Esophagus squamous epithelium (tissue), 5 donors: ENCODE data around the gene ESRP2. TPM values are rescaled to one million over a fixed set of nuclear protein-coding genes. Genes with fewer than 3 reads are reported as not detected.
A peak's percentile ranks its signal among the peaks of the same experiment; 100 is the strongest.

Experiments used
- DNase-seq: peaks from one replicate; lab custom pipeline; 2025; lab: John Stamatoyannopoulos, UW
- H3K27ac ChIP-seq, 4 donors: fragments of 200-600 bp; sonication (generic); one replicate each; pipeline ENCODE4 v1.5.1; 2016 to 2019; ENCODE audit warnings: mild to moderate bottlenecking in 1 of 4
- H3K27me3 ChIP-seq, 4 donors: fragments of 200-600 bp; sonication (generic); 1 replicate in 3 of 4; 2 replicates in 1 of 4; pipeline versions ENCODE4 v1.5.1 to v1.6.0; 2017 to 2021; ENCODE audit warnings: antibody characterized with exemption in 1 of 4
- H3K36me3 ChIP-seq, 3 donors: fragments of 200-600 bp; sonication (generic); one replicate each; pipeline ENCODE4 v1.5.1; 2016 to 2019
- H3K4me1 ChIP-seq, 3 donors: fragments of 200-600 bp; sonication (generic); one replicate each; pipeline ENCODE4 v1.5.1; 2017 to 2019
- H3K4me3 ChIP-seq, 4 donors: fragments of 200-600 bp; sonication (generic); 1 replicate in 3 of 4; 2 replicates in 1 of 4; pipeline ENCODE4 v1.5.1; 2016 to 2019; ENCODE audit warnings: mild to moderate bottlenecking in 2 of 4, moderate library complexity in 1 of 4
- H3K9me3 ChIP-seq, 3 donors: fragments of 200-600 bp; sonication (generic); one replicate each; pipeline ENCODE4 v1.5.1; 2016 to 2019
- POLR2A ChIP-seq, 4 donors: fragments of 450-650 bp; IDR thresholded peaks; one replicate each; pipeline ENCODE4 v1.6.1; 2017; ENCODE audit warnings: antibody characterized with exemption in 4 of 4, mild to moderate bottlenecking in 4 of 4, moderate library complexity in 3 of 4
- WGBS, 2 donors: methylation state at CpG; one replicate each; pipeline ENCODE4 v1.1.5; 2018; 5-methylcytosine and 5-hydroxymethylcytosine counted together
- intact Hi-C: fragments of 100-400 bp; cut with DNase I; formaldehyde crosslinking; loops from one replicate; pipeline ENCODE4 v1.15.0; 2022
- total RNA-seq, 4 donors: library from RNA; depleted of rRNA; stranded (reverse); fragments of >200 nt; gene quantifications; one replicate each; pipeline ENCODE4 v1.1.0, GENCODE V29; 2016
- TF ChIP-seq, protein P1 (sequence below), 6 experiments: fragments of 450-650 bp in 4 of 6; fragments of 200-600 bp in 2 of 6; sonication (generic) in 2 of 6; IDR thresholded peaks; one replicate each; pipeline ENCODE4 v1.5.1; 2016 to 2019; ENCODE audit warnings: antibody characterized with exemption in 6 of 6, mild to moderate bottlenecking in 4 of 6, moderate library complexity in 4 of 6
- donor health status: DM: yes; HTN: yes; CAD: no.

Gene ESRP2
- total RNA-seq, 4 donors from 2014 or later: 44.6 to 137 (median 118) TPM

GRCh38 chr16:68233085-68233834, 2.7 kb downstream of the ESRP2 start:
- Histone ChIP-seq H3K27ac (peak overlapping the region; percentile 89 to 98 (median 94)), H3K27me3 (no peaks in the 10 kb centered on the region), H3K9me3 (no peaks in the 10 kb centered on the region), H3K36me3 (peaks cover 18 to 52% (median 19%) of the 10 kb centered on the region in 3 donors), H3K4me1 (peaks cover 12 to 76% (median 12%) of the 10 kb centered on the region in 3 donors), H3K4me3 (peak overlapping the region; percentile 62 to 76 (median 70))
- DNase-seq: no peak
- TF ChIP-seq POLR2A (IDR thresholded peaks at IDR 0.05): no peak
- intact Hi-C loops: loop anchor here (10.0 kb wide), 1 partner anchor 148 kb away; the partner anchor contains the start of gene NFATC3
- WGBS, 2 donors: 72 to 78% methylated on average over 3 to 4 of the region's 5 CpGs

DNA sequence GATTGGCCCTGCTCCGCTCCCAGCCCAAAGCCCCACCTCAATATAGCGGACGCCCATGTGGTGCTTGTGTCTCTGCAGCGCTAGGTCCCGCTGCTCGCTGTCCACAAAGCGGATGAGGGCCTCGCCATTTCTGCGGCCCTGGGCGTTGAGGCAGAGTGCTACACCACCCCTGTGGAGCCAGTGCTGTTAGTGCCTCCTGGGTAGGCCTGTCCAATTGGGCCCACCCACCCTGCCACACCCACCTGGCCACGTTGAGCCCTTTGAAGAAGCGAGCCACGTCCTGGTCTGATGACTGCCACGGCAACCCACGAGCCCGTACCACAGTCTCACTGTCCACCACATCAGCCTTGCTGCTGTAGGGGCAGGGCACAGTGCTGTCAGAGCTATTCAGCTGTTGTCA, 3.6 kb downstream of the ESRP2 start:
- Histone ChIP-seq H3K4me3 (no peak overlapping the region), H3K27ac (peak overlapping the region in 3 of 4 donors; percentile 39 to 98 (median 94)), H3K9me3 (no peaks in the 10 kb centered on the region), H3K27me3 (no peaks in the 10 kb centered on the region), H3K36me3 (peaks cover 18 to 61% (median 23%) of the 10 kb centered on the region in 3 donors), H3K4me1 (peaks cover 8 to 78% (median 10%) of the 10 kb centered on the region in 3 donors)
- TF ChIP-seq, protein P1, sequence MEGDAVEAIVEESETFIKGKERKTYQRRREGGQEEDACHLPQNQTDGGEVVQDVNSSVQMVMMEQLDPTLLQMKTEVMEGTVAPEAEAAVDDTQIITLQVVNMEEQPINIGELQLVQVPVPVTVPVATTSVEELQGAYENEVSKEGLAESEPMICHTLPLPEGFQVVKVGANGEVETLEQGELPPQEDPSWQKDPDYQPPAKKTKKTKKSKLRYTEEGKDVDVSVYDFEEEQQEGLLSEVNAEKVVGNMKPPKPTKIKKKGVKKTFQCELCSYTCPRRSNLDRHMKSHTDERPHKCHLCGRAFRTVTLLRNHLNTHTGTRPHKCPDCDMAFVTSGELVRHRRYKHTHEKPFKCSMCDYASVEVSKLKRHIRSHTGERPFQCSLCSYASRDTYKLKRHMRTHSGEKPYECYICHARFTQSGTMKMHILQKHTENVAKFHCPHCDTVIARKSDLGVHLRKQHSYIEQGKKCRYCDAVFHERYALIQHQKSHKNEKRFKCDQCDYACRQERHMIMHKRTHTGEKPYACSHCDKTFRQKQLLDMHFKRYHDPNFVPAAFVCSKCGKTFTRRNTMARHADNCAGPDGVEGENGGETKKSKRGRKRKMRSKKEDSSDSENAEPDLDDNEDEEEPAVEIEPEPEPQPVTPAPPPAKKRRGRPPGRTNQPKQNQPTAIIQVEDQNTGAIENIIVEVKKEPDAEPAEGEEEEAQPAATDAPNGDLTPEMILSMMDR (IDR thresholded peaks at IDR 0.05): no peak
- no peak for TF ChIP-seq POLR2A (IDR thresholded peaks at IDR 0.05)
- intact Hi-C loops: loop anchor here (10.0 kb wide), 1 partner anchor 148 kb away; the partner anchor contains the start of gene NFATC3
- no peak for DNase-seq
- no CpG with 5 or more reads among the region's 16 CpGs for WGBS, 2 donors

GRCh38 chr16:68231384-68232136, 4.4 kb downstream of the ESRP2 start:
- H3K4me3 ChIP-seq: no peak overlapping the region
- H3K27ac ChIP-seq: no peak overlapping the region
- TF ChIP-seq POLR2A (IDR thresholded peaks at IDR 0.05): no peak
- TF ChIP-seq, protein P1 (IDR thresholded peaks at IDR 0.05): no peak
- DNase-seq: no peak
- H3K4me1 ChIP-seq: peaks cover 4 to 73% (median 6%) of the 10 kb centered on the region in 3 donors
- intact Hi-C loops: loop anchor here (10.0 kb wide), 1 partner anchor 147 kb away; the partner anchor contains the start of gene NFATC3
- WGBS, 2 donors: 80 to 84% methylated on average over 1 to 10 of the region's 26 CpGs
- H3K36me3 ChIP-seq: peaks cover 18 to 68% (median 23%) of the 10 kb centered on the region in 3 donors
- no peaks in the 10 kb centered on the region for H3K9me3 ChIP-seq
- no peaks in the 10 kb centered on the region for H3K27me3 ChIP-seq

GRCh38 chr16:68230956-68231355, 5.0 kb downstream of the ESRP2 start:
- DNase-seq: no peak

GRCh38 chr16:68230176-68230571, 5.8 kb downstream of the ESRP2 start:
- no peak overlapping the region for H3K4me3 ChIP-seq
- H3K27me3 ChIP-seq: no peaks in the 10 kb centered on the region
- no peaks in the 10 kb centered on the region for H3K9me3 ChIP-seq
- peaks cover 0 to 61% (median 0%) of the 10 kb centered on the region in 3 donors for H3K4me1 ChIP-seq
- H3K36me3 ChIP-seq: peaks cover 18 to 75% (median 23%) of the 10 kb centered on the region in 3 donors
- intact Hi-C loops: loop anchor here (10.0 kb wide), 1 partner anchor 145 kb away; the partner anchor contains the start of gene NFATC3
- 70 to 100% methylated on average over 2 to 3 of the region's 9 CpGs for WGBS, 2 donors
- TF ChIP-seq, protein P1 (IDR thresholded peaks at IDR 0.05): no peak
- no peak for TF ChIP-seq POLR2A (IDR thresholded peaks at IDR 0.05)
- DNase-seq: no peak
- no peak overlapping the region for H3K27ac ChIP-seq

More at GRCh38 chr16:68230956-68231355, 5.0 kb downstream of the ESRP2 start:
- Histone ChIP-seq H3K4me3 (no peak overlapping the region), H3K27ac (no peak overlapping the region), H3K27me3 (no peaks in the 10 kb centered on the region), H3K36me3 (peaks cover 18 to 74% (median 23%) of the 10 kb centered on the region in 3 donors), H3K4me1 (peaks cover 0 to 67% (median under 1%) of the 10 kb centered on the region in 3 donors), H3K9me3 (no peaks in the 10 kb centered on the region)
- no peak for TF ChIP-seq POLR2A (IDR thresholded peaks at IDR 0.05)
- TF ChIP-seq, protein P1 (IDR thresholded peaks at IDR 0.05): no peak
- intact Hi-C loops: loop anchor here (10.0 kb wide), 1 partner anchor 146 kb away; the partner anchor contains the start of gene NFATC3
- WGBS, 2 donors: 89 to 94% methylated on average over 7 of the region's 12 CpGs
